GM10266 (cell line): Measurements from ENCODE around the gene ADAMTSL5.
"Not testable (repeated sequence)": the region's sequence is repeated elsewhere in the genome, so short reads cannot be mapped to it uniquely, and the experiment has no call there.

Experiments
- DNase-seq: peaks from one replicate; pipeline ENCODE4 v3.0.0; 2012; ENCODE audit errors: extremely low spot score
- TF ChIP-seq, protein P1 (sequence below): IDR thresholded peaks from 2 replicates; pipeline ENCODE4 v1.5.1; 2012; ENCODE audit warnings: mild to moderate bottlenecking, low read depth; ENCODE audit not compliant: control insufficient read depth, insufficient read depth; ENCODE audit errors: missing control alignments

ADAMTSL5 gene

DNA sequence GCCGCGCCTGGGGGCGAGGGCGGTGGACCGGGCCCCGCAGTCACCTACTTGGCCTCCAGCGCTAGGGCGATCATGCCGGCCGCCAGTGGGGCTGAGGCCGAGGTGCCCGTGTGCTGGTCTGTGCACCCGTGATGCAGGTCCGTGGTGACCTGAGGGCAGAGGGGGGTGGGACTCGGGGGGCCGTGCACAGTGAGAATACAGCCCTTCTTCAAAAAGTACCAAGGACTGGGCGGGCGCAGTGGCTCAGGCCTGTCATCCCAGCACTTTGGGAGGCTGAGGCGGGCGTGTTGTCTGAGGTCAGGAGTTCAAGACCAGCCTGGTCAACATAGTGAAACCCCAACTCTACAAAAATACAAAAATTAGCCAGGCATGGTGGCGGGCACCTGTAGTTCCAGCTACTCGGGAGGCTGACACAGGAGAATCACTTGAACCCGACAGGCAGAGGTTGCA lies 28.8 kb downstream of the ADAMTSL5 start:
- TF ChIP-seq, protein P1, sequence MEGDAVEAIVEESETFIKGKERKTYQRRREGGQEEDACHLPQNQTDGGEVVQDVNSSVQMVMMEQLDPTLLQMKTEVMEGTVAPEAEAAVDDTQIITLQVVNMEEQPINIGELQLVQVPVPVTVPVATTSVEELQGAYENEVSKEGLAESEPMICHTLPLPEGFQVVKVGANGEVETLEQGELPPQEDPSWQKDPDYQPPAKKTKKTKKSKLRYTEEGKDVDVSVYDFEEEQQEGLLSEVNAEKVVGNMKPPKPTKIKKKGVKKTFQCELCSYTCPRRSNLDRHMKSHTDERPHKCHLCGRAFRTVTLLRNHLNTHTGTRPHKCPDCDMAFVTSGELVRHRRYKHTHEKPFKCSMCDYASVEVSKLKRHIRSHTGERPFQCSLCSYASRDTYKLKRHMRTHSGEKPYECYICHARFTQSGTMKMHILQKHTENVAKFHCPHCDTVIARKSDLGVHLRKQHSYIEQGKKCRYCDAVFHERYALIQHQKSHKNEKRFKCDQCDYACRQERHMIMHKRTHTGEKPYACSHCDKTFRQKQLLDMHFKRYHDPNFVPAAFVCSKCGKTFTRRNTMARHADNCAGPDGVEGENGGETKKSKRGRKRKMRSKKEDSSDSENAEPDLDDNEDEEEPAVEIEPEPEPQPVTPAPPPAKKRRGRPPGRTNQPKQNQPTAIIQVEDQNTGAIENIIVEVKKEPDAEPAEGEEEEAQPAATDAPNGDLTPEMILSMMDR = no peak
- DNase-seq = no peak

DNA sequence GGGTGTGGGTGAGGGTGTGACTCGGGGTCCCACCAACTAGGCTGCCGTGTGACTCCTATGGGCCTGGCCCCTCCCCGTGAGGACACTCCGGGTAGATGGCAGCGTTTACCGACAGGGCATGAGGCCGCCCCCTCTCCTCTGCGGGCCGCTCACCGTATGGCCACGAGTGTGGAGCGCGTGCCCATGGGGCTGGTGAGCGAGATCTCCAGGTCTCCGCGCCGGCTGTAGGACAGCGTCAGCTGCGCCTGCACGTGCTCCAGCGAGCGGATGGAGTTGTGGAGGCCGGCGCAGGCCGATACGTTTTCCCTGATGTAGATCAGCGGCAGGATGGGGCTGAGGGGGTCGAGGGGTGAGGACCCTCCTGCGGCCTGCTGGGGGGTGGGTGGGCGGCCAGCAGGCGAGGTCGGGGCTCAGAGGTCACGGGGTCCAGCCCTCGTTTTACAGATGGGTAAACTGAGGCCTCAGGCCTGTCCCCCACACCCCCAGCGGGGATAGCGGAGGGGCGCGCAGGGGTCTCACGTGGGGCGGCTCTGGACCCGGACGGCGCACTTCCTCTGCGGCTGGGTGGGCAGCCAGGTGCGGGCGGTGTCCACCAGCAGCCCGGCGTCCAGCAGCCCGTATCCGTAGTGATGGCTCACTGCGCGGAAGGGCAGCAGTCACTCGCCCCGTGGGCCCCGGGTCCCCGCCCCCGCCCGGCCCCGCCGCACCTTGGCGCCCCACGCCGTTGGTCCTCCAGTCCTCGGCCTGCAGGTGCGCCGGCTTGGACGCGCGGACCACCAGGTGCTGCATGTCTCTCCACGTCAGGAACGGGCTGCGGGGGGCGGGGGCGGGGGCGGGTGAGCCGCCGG lies 29.5 kb downstream of the ADAMTSL5 start:
- no peak for DNase-seq
- TF ChIP-seq, protein P1 = no peak

DNA sequence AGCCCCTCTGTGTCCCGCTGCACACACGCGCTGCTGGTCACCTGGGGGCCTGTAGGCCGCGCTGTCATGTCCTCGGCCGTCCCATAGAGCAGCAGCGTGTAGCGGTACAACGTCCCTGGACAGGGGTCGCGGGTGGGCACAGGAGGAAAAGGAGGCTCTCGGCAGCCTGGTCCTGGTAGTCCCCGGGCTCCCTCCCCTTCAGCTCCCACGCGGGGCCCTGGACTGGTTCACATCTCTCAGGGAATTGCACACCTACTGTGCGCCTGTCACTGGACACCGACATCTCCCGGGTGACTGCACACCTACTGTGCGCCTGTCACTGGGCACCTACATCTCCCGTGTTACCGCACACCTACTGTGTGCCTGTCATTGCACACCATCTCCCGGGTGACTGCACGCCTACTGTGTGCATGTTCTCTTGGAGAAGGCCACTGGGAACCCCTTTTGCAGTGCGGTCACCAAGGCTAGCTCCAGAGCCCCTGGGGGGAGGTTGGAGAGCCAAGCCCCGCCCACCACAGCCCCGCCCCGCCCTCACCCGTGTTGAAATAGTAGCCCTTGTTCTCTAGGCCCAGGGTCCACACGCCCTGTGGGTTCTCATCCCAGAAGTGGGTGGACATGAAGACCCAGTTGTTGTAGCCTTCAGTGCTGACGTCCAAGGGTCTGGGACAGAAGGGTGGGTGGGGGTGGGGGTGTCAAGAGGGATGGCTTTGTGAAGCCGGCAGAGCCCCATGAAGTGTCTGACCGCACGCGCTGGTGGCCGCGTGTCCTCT lies 30.3 kb downstream of the ADAMTSL5 start:
- TF ChIP-seq, protein P1 = no peak
- DNase-seq = no peak

DNA sequence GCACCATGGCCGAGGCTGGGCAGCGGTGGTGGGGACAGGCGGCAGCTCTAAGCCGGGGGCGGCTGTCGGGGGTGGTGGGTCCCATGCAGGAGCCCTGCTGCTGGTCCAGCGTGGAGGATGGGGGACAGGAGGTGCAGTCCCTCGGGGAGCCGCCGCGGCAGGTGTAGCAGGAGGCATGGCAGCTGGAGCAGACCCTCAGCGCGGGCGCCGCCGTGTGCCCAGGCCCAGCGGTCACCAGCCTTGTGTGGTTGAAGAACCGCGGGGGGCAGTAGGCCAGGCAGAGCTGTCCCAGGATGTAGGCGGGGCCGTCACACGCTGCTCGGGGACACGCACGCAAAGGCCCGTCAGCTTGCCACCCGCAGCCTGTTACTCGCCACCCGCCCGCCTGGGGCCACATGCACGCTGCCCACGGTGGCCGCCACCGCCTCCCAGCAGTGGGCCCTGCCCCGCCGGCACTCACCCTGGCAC lies 30.9 kb downstream of the ADAMTSL5 start:
- DNase-seq = no peak
- TF ChIP-seq, protein P1 = no peak

DNA sequence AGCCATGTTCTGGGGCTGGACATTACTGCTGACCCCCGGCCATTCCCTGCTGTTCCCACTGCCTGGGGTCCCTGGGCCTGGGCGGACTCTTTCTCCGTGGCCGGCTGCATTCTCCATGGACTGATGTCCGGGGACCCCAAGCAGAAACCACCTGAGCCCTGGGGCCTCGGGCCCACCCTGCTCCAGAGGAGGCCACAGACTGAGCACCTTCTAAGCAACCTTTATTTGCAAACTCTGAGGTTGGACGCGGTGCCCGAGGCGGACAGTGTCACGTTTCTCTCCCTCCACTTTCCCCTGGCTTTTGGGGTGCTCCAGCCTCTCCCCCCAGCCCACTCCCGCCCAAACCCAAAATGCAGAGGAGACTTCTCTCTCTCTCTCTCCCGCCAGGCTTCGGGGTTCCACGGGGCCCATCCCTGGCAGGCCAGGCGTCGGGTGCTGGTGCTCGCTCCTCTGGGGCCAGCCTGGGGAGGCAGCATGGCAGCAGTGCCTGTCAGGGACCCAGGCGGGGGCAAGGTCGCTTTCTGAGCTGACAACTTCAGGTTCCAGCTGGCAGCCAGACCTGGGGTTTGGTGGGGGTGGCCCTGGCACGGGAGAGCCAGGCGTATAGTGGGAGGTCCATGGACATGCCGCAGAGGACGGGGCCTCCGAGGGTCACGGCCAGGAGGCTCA lies 31.5 kb downstream of the ADAMTSL5 start:
- TF ChIP-seq, protein P1 = no peak
- no peak for DNase-seq

DNA sequence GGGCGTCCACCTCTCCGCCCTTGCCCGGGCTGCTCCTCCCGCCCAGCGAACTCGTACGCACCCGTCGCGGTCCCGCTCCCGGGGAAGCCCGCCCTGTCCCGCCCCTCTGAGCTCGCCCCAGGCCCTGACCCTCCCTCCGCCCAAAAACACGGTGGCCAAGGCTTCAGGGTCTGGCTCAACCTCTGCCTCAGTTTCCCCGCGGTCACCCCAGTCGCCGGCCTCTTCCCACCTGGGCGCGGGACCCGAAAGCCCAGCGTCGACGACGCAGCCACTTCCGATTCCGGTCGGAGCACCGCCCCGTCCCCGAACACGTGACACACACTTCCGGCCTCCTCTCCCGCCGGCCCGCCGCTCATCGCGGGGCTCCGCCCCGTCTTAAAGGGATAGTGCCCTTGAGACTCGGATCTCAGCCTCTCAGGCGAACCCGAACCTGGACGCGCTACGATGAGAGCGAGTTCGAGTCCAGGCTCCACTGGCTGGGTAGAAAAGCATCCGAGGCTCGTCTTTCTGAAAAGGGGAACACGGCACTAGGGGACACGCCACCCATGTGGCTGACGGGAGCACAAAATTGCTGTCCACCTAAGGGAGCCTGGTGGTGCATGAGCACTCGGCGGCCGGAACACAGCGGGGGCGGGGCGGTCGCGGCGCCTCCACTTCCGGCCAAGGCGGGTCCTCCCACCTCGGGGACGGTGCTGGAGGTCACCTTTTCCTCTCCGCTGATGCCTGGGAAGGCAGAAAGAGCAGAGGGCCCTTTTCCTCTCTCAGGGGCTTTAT lies 33.7 kb downstream of the ADAMTSL5 start, which contains the start of gene C19orf25:
C19orf25 (minus strand) TSS at position 282 of the 774 bp plus-strand sequence. CDS start 312 bp downstream, outside the sequence.
- TF ChIP-seq, protein P1 = no peak
- peak; percentile 99 for DNase-seq

DNA sequence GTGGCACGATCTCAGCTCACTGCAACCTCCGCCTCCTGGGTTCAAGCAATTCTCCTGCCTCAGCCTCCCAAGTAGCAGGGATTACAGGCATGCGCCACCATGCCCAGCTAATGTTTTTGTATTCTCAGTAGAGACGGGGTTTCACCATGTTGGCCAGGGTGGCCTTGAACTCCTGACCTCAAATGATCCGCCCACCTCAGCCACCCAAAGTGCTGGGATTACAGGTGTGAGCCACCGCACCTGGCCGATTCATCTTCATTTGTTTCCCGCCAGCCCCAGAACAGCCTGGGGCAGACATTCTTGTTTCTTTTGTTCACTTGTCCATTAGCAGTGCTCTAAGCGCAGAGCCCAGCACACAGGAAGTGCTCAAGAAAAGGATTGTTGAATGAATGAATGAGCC lies 35.8 kb downstream of the ADAMTSL5 start:
- not testable (repeated sequence) for DNase-seq
